Dedifferentiated amniotic fluid mesenchymal stem cell (primary cell): ENCODE data around the gene USH2A.

Experiments
- DNase-seq: peaks from one replicate; pipeline ENCODE4 v3.0.0-alpha.2; 2016; ENCODE audit errors: extremely low spot score

The USH2A gene

GRCh38 chr1:216124192-216124781 is 299.0 kb downstream of the USH2A start:
- DNase-seq: no peak

- no peak for DNase-seq
Measured at GRCh38 chr1:216123446-216124191, 299.6 kb downstream of the USH2A start.

GRCh38 chr1:216119600-216119999 is 303.6 kb downstream of the USH2A start:
- DNase-seq: no peak

GRCh38 chr1:216114180-216114579 is 309.1 kb downstream of the USH2A start:
- DNase-seq: no peak

- no peak for DNase-seq
Measured at GRCh38 chr1:216113181-216113580, 310.1 kb downstream of the USH2A start.

- DNase-seq: no peak
Measured at GRCh38 chr1:216111842-216112241, 311.4 kb downstream of the USH2A start.

- no peak for DNase-seq
Measured at GRCh38 chr1:216095400-216095799, 327.8 kb downstream of the USH2A start.

GRCh38 chr1:216090556-216090955 is 332.7 kb downstream of the USH2A start:
- DNase-seq: no peak

GRCh38 chr1:216086678-216087077 is 336.6 kb downstream of the USH2A start:
- DNase-seq: no peak

- no peak for DNase-seq
Measured at GRCh38 chr1:216081445-216081844, 341.8 kb downstream of the USH2A start.

GRCh38 chr1:216076751-216077150 is 346.5 kb downstream of the USH2A start:
- DNase-seq: no peak

GRCh38 chr1:216075339-216075738 is 347.9 kb downstream of the USH2A start:
- DNase-seq: peak; percentile 37

GRCh38 chr1:216073793-216074595 is 349.3 kb downstream of the USH2A start:
- DNase-seq: no peak

- DNase-seq: no peak
Measured at GRCh38 chr1:216071262-216071661, 352.0 kb downstream of the USH2A start.

- no peak for DNase-seq
Measured at GRCh38 chr1:216064643-216065042, 358.6 kb downstream of the USH2A start.

GRCh38 chr1:216057947-216058346 is 365.3 kb downstream of the USH2A start:
- no peak for DNase-seq

- DNase-seq: no peak
Measured at GRCh38 chr1:216057063-216057462, 366.2 kb downstream of the USH2A start.

GRCh38 chr1:216055004-216055403 is 368.2 kb downstream of the USH2A start:
- DNase-seq: no peak

- DNase-seq: no peak
Measured at GRCh38 chr1:216054600-216054999, 368.6 kb downstream of the USH2A start.

GRCh38 chr1:216051071-216051470 is 372.2 kb downstream of the USH2A start:
- no peak for DNase-seq

- DNase-seq: no peak
Measured at GRCh38 chr1:216049741-216050430, 373.4 kb downstream of the USH2A start.
